GM20000 (cell line): ENCODE measurements around the gene PHF2.
A peak's percentile ranks its signal among the peaks of the same experiment; 100 is the strongest.

ENCODE experiments used
- DNase-seq: peaks from one replicate; pipeline ENCODE4 v3.0.0; 2012; ENCODE audit warnings: low spot score
- CTCF ChIP-seq: IDR thresholded peaks from 2 replicates; pipeline ENCODE4 v1.5.1; 2012; ENCODE audit warnings: mild to moderate bottlenecking, control low read depth; ENCODE audit errors: extremely low read depth, missing control alignments

The PHF2 gene

GRCh38 chr9:93574091-93574899 is 2.1 kb upstream of the PHF2 start:
- no peak for DNase-seq
- TF ChIP-seq CTCF = no peak

- TF ChIP-seq CTCF = no peak
Observed at GRCh38 chr9:93574900-93575795, 1.2 kb upstream of the PHF2 start.

GRCh38 chr9:93575796-93576257 is 557 bp upstream of the PHF2 start:
- no peak for TF ChIP-seq CTCF

More at GRCh38 chr9:93574900-93575795, 1.2 kb upstream of the PHF2 start:
- DNase-seq = no peak

GRCh38 chr9:93577078-93577974 is 942 bp downstream of the PHF2 start:
- peak; percentile 73 for DNase-seq
- TF ChIP-seq CTCF = no peak

More at GRCh38 chr9:93575796-93576257, 557 bp upstream of the PHF2 start:
- peak; percentile 83 for DNase-seq

GRCh38 chr9:93577975-93578682 is 1.7 kb downstream of the PHF2 start:
- no peak for TF ChIP-seq CTCF
- DNase-seq = no peak

GRCh38 chr9:93578844-93579243 is 2.5 kb downstream of the PHF2 start:
- no peak for DNase-seq
- TF ChIP-seq CTCF = no peak
